DOHH2 (cell line): ENCODE data around the gene BEST2.

Experiments used
- EZH2phosphoT487 ChIP-seq: fragments of 200-600 bp; sonication (generic); IDR thresholded peaks from 2 replicates; pipeline ENCODE4 v1.6.1; 2017; ENCODE audit warnings: borderline replicate concordance, mild to moderate bottlenecking, antibody characterized with exemption, low read length, moderate library complexity, mixed read lengths
- TF ChIP-seq, protein P1 (sequence below): fragments of 200-600 bp; sonication (generic); IDR thresholded peaks from one replicate; pipeline ENCODE4 v1.5.1; 2014; ENCODE audit warnings: antibody characterized with exemption, mild to moderate bottlenecking, low read depth, low read length; ENCODE audit not compliant: poor library complexity, severe bottlenecking

- TF ChIP-seq, protein P1, sequence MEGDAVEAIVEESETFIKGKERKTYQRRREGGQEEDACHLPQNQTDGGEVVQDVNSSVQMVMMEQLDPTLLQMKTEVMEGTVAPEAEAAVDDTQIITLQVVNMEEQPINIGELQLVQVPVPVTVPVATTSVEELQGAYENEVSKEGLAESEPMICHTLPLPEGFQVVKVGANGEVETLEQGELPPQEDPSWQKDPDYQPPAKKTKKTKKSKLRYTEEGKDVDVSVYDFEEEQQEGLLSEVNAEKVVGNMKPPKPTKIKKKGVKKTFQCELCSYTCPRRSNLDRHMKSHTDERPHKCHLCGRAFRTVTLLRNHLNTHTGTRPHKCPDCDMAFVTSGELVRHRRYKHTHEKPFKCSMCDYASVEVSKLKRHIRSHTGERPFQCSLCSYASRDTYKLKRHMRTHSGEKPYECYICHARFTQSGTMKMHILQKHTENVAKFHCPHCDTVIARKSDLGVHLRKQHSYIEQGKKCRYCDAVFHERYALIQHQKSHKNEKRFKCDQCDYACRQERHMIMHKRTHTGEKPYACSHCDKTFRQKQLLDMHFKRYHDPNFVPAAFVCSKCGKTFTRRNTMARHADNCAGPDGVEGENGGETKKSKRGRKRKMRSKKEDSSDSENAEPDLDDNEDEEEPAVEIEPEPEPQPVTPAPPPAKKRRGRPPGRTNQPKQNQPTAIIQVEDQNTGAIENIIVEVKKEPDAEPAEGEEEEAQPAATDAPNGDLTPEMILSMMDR: no peak
- no peak for TF ChIP-seq EZH2phosphoT487
These were observed 35.4 kb downstream of the BEST2 start for GRCh38 chr19:12786952-12787351.
